Spleen (tissue), 7 donors: ENCODE measurements around the gene C6orf132.

ENCODE experiments used
- CTCF ChIP-seq, 11 experiments: fragments of 200-600 bp in 7 of 11; fragments of 450-650 bp in 4 of 11; sonication (generic) in 4 of 11; IDR thresholded peaks in 8 of 11; conservative IDR thresholded peaks in 3 of 11; 1 replicate in 7 of 11; 2 replicates in 4 of 11; pipeline versions ENCODE4 v1.4.0 to v1.8.0; 2016 to 2021; ENCODE audit warnings: antibody characterized with exemption in 11 of 11, inconsistent platforms in 4 of 11, mild to moderate bottlenecking in 1 of 11
- POLR2A ChIP-seq, 3 donors: fragments of 450-650 bp; IDR thresholded peaks; one replicate each; pipeline ENCODE4 v1.5.1; 2017; ENCODE audit warnings: antibody characterized with exemption in 3 of 3, mild to moderate bottlenecking in 1 of 3
- POLR2AphosphoS5 ChIP-seq, 3 donors: sonication (generic); formaldehyde crosslinking; IDR thresholded peaks; one replicate each; pipeline ENCODE4 v1.5.1; 2017; ENCODE audit warnings: antibody characterized with exemption in 3 of 3
- donor health status: DM: no; HTN: no; CAD: no; lungs with moderate emphysema.
- donor health status: DM: no; HTN: no; CAD: no.
- donor health status: DM: no; HTN: no; CAD: no.

GRCh38 chr6:42156638-42157037 is 14.2 kb upstream of the C6orf132 start:
- no peak for TF ChIP-seq POLR2A (IDR thresholded peaks at IDR 0.05)
- no peak for TF ChIP-seq CTCF (IDR thresholded peaks at IDR 0.05 in 8 of 11, conservative IDR thresholded peaks at IDR 0.05 in 3 of 11)
- TF ChIP-seq POLR2AphosphoS5 (IDR thresholded peaks at IDR 0.05), result no peak
